Adrenal gland (tissue), 12 donors: Measurements from ENCODE around the gene EXOC3L4. TPM values are rescaled to one million over a fixed set of nuclear protein-coding genes. Genes with fewer than 3 reads are reported as not detected.

Experiments
- DNase-seq, 7 donors: peaks; one replicate each; pipeline ENCODE4 v3.0.0-alpha.2; 2019 to 2020
- H3K27ac ChIP-seq, 5 donors: fragments of 200-600 bp; sonication (generic) in 4 of 5; 1 replicate in 3 of 5; 2 replicates in 2 of 5; pipeline versions ENCODE4 v1.5.1 to v1.8.0; 2016 to 2020; ENCODE audit warnings: mild to moderate bottlenecking in 1 of 5
- H3K27me3 ChIP-seq: fragments of 200-600 bp; 2 replicates; pipeline ENCODE4 v1.8.0; 2021
- H3K36me3 ChIP-seq, 2 donors: fragments of 200-600 bp; replicated peaks in 1 of 2; 1 replicate in 1 of 2; 2 replicates in 1 of 2; pipeline versions ENCODE4 v1.5.1 to v1.8.0; 2018 to 2022
- H3K4me1 ChIP-seq, 2 donors: fragments of 200-600 bp; replicated peaks in 1 of 2; 1 replicate in 1 of 2; 2 replicates in 1 of 2; pipeline versions ENCODE4 v1.5.1 to v1.8.0; 2018 to 2021
- H3K4me3 ChIP-seq, 4 donors: fragments of 200-600 bp; sonication (generic) in 3 of 4; one replicate each; pipeline ENCODE4 v1.5.1; 2016 to 2018
- H3K9me3 ChIP-seq, 3 donors: fragments of 200-600 bp; sonication (generic) in 1 of 3; replicated peaks in 1 of 3; 1 replicate in 2 of 3; 2 replicates in 1 of 3; pipeline versions ENCODE4 v1.5.1 to v1.8.0; 2016 to 2021
- POLR2A ChIP-seq, 2 donors: fragments of 450-650 bp; IDR thresholded peaks; one replicate each; pipeline ENCODE4 v1.6.1; 2017; ENCODE audit warnings: antibody characterized with exemption in 2 of 2, mild to moderate bottlenecking in 2 of 2, moderate library complexity in 1 of 2
- WGBS, 4 donors: extraction: QIAGEN DNeasy Blood & Tissue Kit in 2 of 4; methylation state at CpG; one replicate each; pipeline versions ENCODE4 v1.1.5 to v1.1.7; 2013 to 2017; 5-methylcytosine and 5-hydroxymethylcytosine counted together
- intact Hi-C, 2 donors: fragments of 100-400 bp; cut with DNase I; formaldehyde crosslinking; loops; one replicate each; pipeline versions ENCODE4 v1.14.1 to v1.15.0; 2022 to 2023
- polyA plus RNA-seq, 3 donors: library from polyadenylated mRNA; stranded (reverse); fragments of 200-250 nt in 2 of 3; fragments of 350-450 nt in 1 of 3; fragmentation: Illumina TruSeq in 1 of 3; extraction: RNeasy Lipid Tissue Mini Kit (QIAGEN cat#74804) in 1 of 3; gene quantifications; one replicate each; pipeline ENCODE4 v1.2.3, GENCODE V29; 2013 to 2014
- total RNA-seq, 9 donors: library from RNA; depleted of rRNA in 4 of 9; stranded (reverse); fragments of >200 nt in 4 of 9; fragments of 120-200 nt in 1 of 9; fragmentation: NEBNext Ultra II Directional in 1 of 9; extraction: Animal tissue kit (Norgen Biotek cat#: 25700) in 1 of 9; gene quantifications; one replicate each; pipeline versions ENCODE4 v1.1.0 to v1.2.4, GENCODE V29; 2013 to 2023
- TF ChIP-seq, protein P1 (sequence below), 6 experiments: fragments of 450-650 bp in 4 of 6; fragments of 200-600 bp in 2 of 6; sonication (generic) in 1 of 6; IDR thresholded peaks; 1 replicate in 5 of 6; 2 replicates in 1 of 6; pipeline versions ENCODE4 v1.5.1 to v1.8.0; 2016 to 2021; ENCODE audit warnings: antibody characterized with exemption in 6 of 6, mild to moderate bottlenecking in 2 of 6, moderate library complexity in 1 of 6
- donor health status: healthy with polysubstance abuse.
- donor health status: Bipolar disorder and iron deficiency.
- donor health status: DM: yes; HTN: yes; CAD: no.
- donor health status: DM: no; HTN: no; CAD: no.
- donor health status: DM: no; HTN: no; CAD: no.
- donor health status: DM: yes; HTN: yes; CAD: no.

The EXOC3L4 gene
- total and polyA plus RNA-seq, 12 donors: 0.12 to 4.3 (median 1.6) TPM; not detected in 1

DNA sequence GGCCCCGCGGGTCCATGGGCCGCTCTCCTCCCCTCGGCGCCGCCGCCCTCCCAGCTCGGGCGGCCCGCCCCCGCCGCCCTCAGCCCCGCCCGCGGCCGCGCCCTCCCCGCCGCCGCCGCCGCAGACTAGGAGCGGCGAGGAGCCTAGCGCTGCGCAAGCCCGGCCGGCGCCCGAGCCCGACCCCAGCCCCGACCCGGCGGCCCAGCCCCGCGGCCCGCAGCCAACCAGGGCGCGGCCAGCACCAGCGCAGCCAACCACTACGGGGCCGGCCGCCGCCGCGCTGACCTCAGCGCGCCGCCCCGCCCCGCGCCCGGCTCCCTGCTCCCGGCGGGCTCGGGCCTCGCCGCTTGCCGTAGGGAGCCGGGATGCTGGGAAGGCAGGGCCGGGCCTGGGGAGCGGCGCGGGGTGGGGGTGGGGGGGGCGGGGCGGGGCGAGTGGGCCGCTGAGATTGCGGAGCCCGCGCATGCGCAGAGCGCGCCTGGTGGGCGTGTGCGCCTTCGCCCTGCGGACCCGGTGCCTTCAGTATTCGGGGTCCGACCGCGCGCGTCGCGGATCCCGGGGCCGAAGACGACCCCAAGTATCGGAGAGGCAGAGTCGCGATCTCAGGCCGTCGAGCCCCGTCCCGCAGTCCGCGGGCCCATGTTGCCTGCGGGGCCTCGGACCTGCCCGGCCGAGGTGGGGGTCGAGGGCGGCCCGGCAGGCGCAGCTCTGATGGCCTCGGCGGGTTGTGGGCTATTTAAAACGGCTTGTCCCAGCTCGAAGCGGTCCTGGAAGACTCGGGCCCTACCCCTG lies 37.0 kb upstream of the EXOC3L4 start, which contains the start of gene CDC42BPB:
CDC42BPB (minus strand) TSS at position 178 of the 792 bp plus-strand sequence. CDS start 376 bp downstream, outside the sequence.
- 0 to 4% (median 1%) methylated on average over 17 to 107 of the region's 113 CpGs; no CpG with 5 or more reads in 1 of the 4 donors for WGBS, 4 donors
- intact Hi-C loops: no loop called here

DNA sequence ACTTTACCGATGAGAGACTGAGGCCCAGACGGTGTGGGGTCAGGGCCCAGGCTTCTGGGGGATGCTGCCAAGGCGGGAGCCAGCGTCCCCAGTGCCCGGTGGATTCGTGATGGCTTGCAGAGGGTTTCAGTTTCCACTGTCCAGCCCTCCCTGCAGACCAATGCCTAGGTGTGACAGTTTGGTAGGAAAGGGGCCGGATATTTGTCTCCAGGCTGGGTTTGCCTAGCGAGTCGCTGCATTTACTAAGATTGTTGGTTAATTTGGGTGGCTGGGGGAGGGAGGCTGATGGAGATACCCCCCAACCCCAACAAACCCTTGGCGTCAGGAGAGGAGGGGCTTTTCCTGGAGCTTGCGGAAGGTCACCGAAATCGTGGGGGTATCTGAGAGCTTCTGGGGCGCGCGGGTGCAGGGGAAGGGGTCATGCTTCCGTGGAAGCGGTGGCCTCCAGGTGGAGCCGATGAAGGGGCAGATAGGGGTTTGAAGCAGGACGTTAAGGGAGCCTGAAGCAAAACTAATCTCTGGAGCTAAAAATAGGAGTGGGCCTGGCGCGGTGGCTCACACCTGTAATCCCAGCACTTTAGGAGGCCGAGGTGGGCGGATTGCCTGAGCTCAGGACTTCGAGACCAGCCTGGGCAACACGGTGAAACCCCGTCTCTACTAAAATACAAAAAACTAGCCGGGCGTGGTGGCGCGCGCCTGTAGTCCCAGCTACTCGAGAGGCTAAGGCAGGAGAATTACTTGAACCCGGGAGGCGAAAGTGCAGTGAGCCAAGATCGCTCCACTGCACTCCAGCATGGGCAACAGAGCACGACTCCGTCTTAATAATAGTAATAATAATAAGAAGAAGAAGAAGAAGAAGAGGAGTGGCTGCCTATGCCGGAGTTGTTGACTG lies 36.1 kb upstream of the EXOC3L4 start:
- TF ChIP-seq POLR2A (IDR thresholded peaks at IDR 0.05): no peak
- TF ChIP-seq, protein P1, sequence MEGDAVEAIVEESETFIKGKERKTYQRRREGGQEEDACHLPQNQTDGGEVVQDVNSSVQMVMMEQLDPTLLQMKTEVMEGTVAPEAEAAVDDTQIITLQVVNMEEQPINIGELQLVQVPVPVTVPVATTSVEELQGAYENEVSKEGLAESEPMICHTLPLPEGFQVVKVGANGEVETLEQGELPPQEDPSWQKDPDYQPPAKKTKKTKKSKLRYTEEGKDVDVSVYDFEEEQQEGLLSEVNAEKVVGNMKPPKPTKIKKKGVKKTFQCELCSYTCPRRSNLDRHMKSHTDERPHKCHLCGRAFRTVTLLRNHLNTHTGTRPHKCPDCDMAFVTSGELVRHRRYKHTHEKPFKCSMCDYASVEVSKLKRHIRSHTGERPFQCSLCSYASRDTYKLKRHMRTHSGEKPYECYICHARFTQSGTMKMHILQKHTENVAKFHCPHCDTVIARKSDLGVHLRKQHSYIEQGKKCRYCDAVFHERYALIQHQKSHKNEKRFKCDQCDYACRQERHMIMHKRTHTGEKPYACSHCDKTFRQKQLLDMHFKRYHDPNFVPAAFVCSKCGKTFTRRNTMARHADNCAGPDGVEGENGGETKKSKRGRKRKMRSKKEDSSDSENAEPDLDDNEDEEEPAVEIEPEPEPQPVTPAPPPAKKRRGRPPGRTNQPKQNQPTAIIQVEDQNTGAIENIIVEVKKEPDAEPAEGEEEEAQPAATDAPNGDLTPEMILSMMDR (IDR thresholded peaks at IDR 0.05): no peak
- Histone ChIP-seq H3K9me3 (no peaks in the 10 kb centered on the region), H3K36me3 (no peaks in the 10 kb centered on the region), H3K4me1 (peaks cover 27 to 35% of the 10 kb centered on the region in 2 donors), H3K4me3 (peak overlapping the region; percentile 68 to 96 (median 86)), H3K27ac (peak overlapping the region in 4 of 5 donors; percentile 68 to 99 (median 71)), H3K27me3 (no peaks in the 10 kb centered on the region)
- WGBS, 4 donors: 50 to 65% (median 54%) methylated on average over 33 to 39 of the region's 39 CpGs
- DNase-seq: peak in 3 of 7 donors; percentile 31 to 72 (median 51)
- intact Hi-C loops: no loop called here

More for the DNA sequence above, 37.0 kb upstream of the EXOC3L4 start, which contains the start of gene CDC42BPB:
- H3K9me3 ChIP-seq: no peaks in the 10 kb centered on the region
- DNase-seq: peak; percentile 88 to 92 (median 91)
- TF ChIP-seq, protein P1 (IDR thresholded peaks at IDR 0.05): peak in 1 of 6 experiments; percentile 13
- TF ChIP-seq POLR2A (IDR thresholded peaks at IDR 0.05): peak; percentile 41 to 54
- H3K4me1 ChIP-seq: peaks cover 27 to 35% of the 10 kb centered on the region in 2 donors
- H3K27me3 ChIP-seq: no peaks in the 10 kb centered on the region
- peak within 1 kb of the TSS; percentile 68 to 96 (median 86) for H3K4me3 ChIP-seq
- peak within 1 kb of the TSS; percentile 60 to 99 (median 89) for H3K27ac ChIP-seq
- H3K36me3 ChIP-seq: no peaks in the 10 kb centered on the region

DNA sequence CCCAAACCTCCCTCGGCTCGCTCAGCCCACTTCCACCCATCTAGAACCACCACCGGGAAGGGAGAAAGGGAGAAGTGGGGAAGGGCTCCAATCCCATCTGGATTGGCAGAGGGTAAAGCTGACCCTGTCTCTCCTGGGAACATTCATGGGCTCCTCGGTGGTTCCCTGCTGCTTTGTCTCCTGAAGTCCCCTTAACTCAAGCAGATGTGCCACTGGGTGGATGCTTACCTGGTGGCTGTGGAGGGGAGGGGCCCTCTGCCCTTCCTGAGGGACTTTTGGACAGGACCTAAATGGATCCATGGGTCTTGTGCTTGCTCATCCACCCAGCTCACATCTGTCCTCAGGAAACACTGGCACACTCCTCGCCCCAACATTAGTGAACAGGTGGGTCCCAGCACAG lies 35.0 kb upstream of the EXOC3L4 start:
- 82 to 89% (median 84%) methylated on average over 3 to 5 of the region's 5 CpGs for WGBS, 4 donors
- Histone ChIP-seq H3K27me3 (no peaks in the 10 kb centered on the region), H3K4me1 (peaks cover 27 to 29% of the 10 kb centered on the region in 2 donors), H3K27ac (no peak overlapping the region), H3K9me3 (no peaks in the 10 kb centered on the region), H3K36me3 (no peaks in the 10 kb centered on the region), H3K4me3 (no peak overlapping the region)
- intact Hi-C loops: no loop called here
- no peak for DNase-seq
- TF ChIP-seq, protein P1 (IDR thresholded peaks at IDR 0.05): no peak
- no peak for TF ChIP-seq POLR2A (IDR thresholded peaks at IDR 0.05)
